AG04450 (cell line): Measurements from ENCODE around the gene CACNG3. TPM values are rescaled to one million over a fixed set of nuclear protein-coding genes. Genes with fewer than 3 reads are reported as not detected.

Source experiments
- CTCF ChIA-PET: fragments of 300-600, 350-600 bp; formaldehyde crosslinking; extraction: SDS; loops from one replicate; lab custom pipeline; 2022; ENCODE audit warnings: antibody characterized with exemption, inconsistent platforms; lab: Charles Lee
- POLR2A ChIA-PET: fragments of 350-600 bp; formaldehyde crosslinking; extraction: SDS; loops from one replicate; lab custom pipeline; 2021; ENCODE audit warnings: antibody characterized with exemption, inconsistent platforms; lab: Yijun Ruan, JAX
- DNase-seq: peaks from one replicate; pipeline ENCODE4 v3.0.0-alpha.2; 2011; ENCODE audit warnings: low read depth, low spot score
- H3K27ac ChIP-seq: one replicate; pipeline ENCODE4 v1.5.1; 2012; ENCODE audit warnings: low read depth, low read length, control low read depth
- H3K27me3 ChIP-seq: one replicate; pipeline ENCODE4 v1.6.0; 2012; ENCODE audit warnings: low read length; ENCODE audit not compliant: control insufficient read depth, insufficient read depth
- H3K4me3 ChIP-seq: 2 replicates; pipeline ENCODE4 v1.5.1; 2011; ENCODE audit warnings: mild to moderate bottlenecking, low read depth, low read length, control low read depth
- H3K9me3 ChIP-seq: 2 replicates; pipeline ENCODE4 v1.5.1; 2012; ENCODE audit warnings: low read length; ENCODE audit not compliant: control insufficient read depth, insufficient read depth
- CTCF ChIP-seq: IDR thresholded peaks from 2 replicates; pipeline ENCODE4 v1.5.1; 2011; ENCODE audit warnings: low read depth, low read length, control low read depth, inconsistent platforms
- polyA plus RNA-seq: library from polyadenylated mRNA; depleted of rRNA; stranded (reverse); fragments of >200 nt; gene quantifications from 2 replicates; pipeline ENCODE4 v1.2.3, GENCODE V29; 2011

Gene CACNG3
- polyA plus RNA-seq, 1 experiment, result not detected

GRCh38 chr16:24348545-24349290 is 92.6 kb downstream of the CACNG3 start:
- ChIA-PET CTCF (no interaction called here), POLR2A (no interaction called here)
- Histone ChIP-seq H3K27me3 (no peaks in the 10 kb centered on the region), H3K27ac (no peak overlapping the region), H3K9me3 (peaks cover 6% of the 10 kb centered on the region; the same call in 1 of the 2 replicates), H3K4me3 (no peak overlapping the region)
- no peak for TF ChIP-seq CTCF
- no peak for DNase-seq

- ChIA-PET POLR2A (no interaction called here), CTCF (no interaction called here)
- peaks cover 6% of the 10 kb centered on the region; the same call in 1 of the 2 replicates for H3K9me3 ChIP-seq
- no peak overlapping the region for H3K27ac ChIP-seq
- no peak overlapping the region for H3K4me3 ChIP-seq
- no peak for TF ChIP-seq CTCF
- DNase-seq, result no peak
- H3K27me3 ChIP-seq, result no peaks in the 10 kb centered on the region
These were observed 93.2 kb downstream of the CACNG3 start for GRCh38 chr16:24349320-24349719.

- Histone ChIP-seq H3K4me3 (no peak overlapping the region), H3K27ac (no peak overlapping the region), H3K27me3 (no peaks in the 10 kb centered on the region), H3K9me3 (no peaks in the 10 kb centered on the region)
- ChIA-PET POLR2A (no interaction called here), CTCF (interaction anchor here (0.8 kb wide), 1 partner anchor 18 kb away, joined by 3 read pairs; no protein-coding TSS in a partner anchor)
- DNase-seq, result no peak
- no peak for TF ChIP-seq CTCF
These were observed 96.6 kb downstream of the CACNG3 start for GRCh38 chr16:24352746-24353145.

GRCh38 chr16:24353622-24354021 is 97.5 kb downstream of the CACNG3 start:
- POLR2A ChIA-PET, result no interaction called here
- CTCF ChIA-PET, result no interaction called here

More at GRCh38 chr16:24353622-24354021, 97.5 kb downstream of the CACNG3 start:
- no peaks in the 10 kb centered on the region for H3K27me3 ChIP-seq
- no peaks in the 10 kb centered on the region for H3K9me3 ChIP-seq
- DNase-seq, result no peak
- no peak overlapping the region for H3K27ac ChIP-seq
- no peak for TF ChIP-seq CTCF
- H3K4me3 ChIP-seq, result no peak overlapping the region
